ENCODE data around the gene CARMIL1.

CARMIL1 gene

GRCh38 chr6:25511376-25511775, 232.2 kb downstream of the CARMIL1 start:
- no peak for TF ChIP-seq CTCF (IDR thresholded peaks at IDR 0.05)
- no peak overlapping the region for H3K4me3 ChIP-seq (ENCODE audit: low read depth in 1 of 2, low read length in 1 of 2)
- H3K4me1 ChIP-seq (ENCODE audit: control insufficient read depth in 1 of 2, insufficient read depth in 1 of 2, low read depth in 1 of 2, low read length in 1 of 2): no peaks in the 10 kb centered on the region
- no peak overlapping the region for H3K27ac ChIP-seq
- no peaks in the 10 kb centered on the region for H3K36me3 ChIP-seq
- no peaks in the 10 kb centered on the region for H3K9me3 ChIP-seq
- H3K27me3 ChIP-seq: no peaks in the 10 kb centered on the region

- no peaks in the 10 kb centered on the region for H3K4me1 ChIP-seq (ENCODE audit: control insufficient read depth in 1 of 2, insufficient read depth in 1 of 2, low read depth in 1 of 2, low read length in 1 of 2)
- H3K27ac ChIP-seq: no peak overlapping the region
- H3K9me3 ChIP-seq: no peaks in the 10 kb centered on the region
- TF ChIP-seq CTCF (IDR thresholded peaks at IDR 0.05): no peak
- H3K27me3 ChIP-seq: no peaks in the 10 kb centered on the region
- no peaks in the 10 kb centered on the region for H3K36me3 ChIP-seq
- no peak overlapping the region for H3K4me3 ChIP-seq (ENCODE audit: low read depth in 1 of 2, low read length in 1 of 2)
Measured at GRCh38 chr6:25512560-25512959, 233.4 kb downstream of the CARMIL1 start.

GRCh38 chr6:25519856-25520255, 240.7 kb downstream of the CARMIL1 start:
- H3K36me3 ChIP-seq: no peaks in the 10 kb centered on the region
- no peak overlapping the region for H3K27ac ChIP-seq
- H3K9me3 ChIP-seq: no peaks in the 10 kb centered on the region
- TF ChIP-seq CTCF (IDR thresholded peaks at IDR 0.05): no peak
- H3K4me3 ChIP-seq (ENCODE audit: low read depth in 1 of 2, low read length in 1 of 2): no peak overlapping the region
- no peaks in the 10 kb centered on the region for H3K27me3 ChIP-seq
- no peaks in the 10 kb centered on the region for H3K4me1 ChIP-seq (ENCODE audit: control insufficient read depth in 1 of 2, insufficient read depth in 1 of 2, low read depth in 1 of 2, low read length in 1 of 2)

- Histone ChIP-seq H3K4me3 (ENCODE audit: low read depth in 1 of 2, low read length in 1 of 2) (no peak overlapping the region), H3K36me3 (no peaks in the 10 kb centered on the region), H3K27ac (no peak overlapping the region), H3K4me1 (ENCODE audit: control insufficient read depth in 1 of 2, insufficient read depth in 1 of 2, low read depth in 1 of 2, low read length in 1 of 2) (no peaks in the 10 kb centered on the region), H3K27me3 (no peaks in the 10 kb centered on the region), H3K9me3 (no peaks in the 10 kb centered on the region)
- TF ChIP-seq CTCF (IDR thresholded peaks at IDR 0.05): no peak
Measured at GRCh38 chr6:25524542-25524941, 245.4 kb downstream of the CARMIL1 start.

GRCh38 chr6:25525078-25525477, 245.9 kb downstream of the CARMIL1 start:
- Histone ChIP-seq H3K4me1 (ENCODE audit: control insufficient read depth in 1 of 2, insufficient read depth in 1 of 2, low read depth in 1 of 2, low read length in 1 of 2) (no peaks in the 10 kb centered on the region), H3K36me3 (no peaks in the 10 kb centered on the region), H3K4me3 (ENCODE audit: low read depth in 1 of 2, low read length in 1 of 2) (no peak overlapping the region), H3K27ac (no peak overlapping the region), H3K27me3 (no peaks in the 10 kb centered on the region), H3K9me3 (no peaks in the 10 kb centered on the region)
- no peak for TF ChIP-seq CTCF (IDR thresholded peaks at IDR 0.05)

Data from neutrophil (primary cell).